Uterus (tissue), 4 donors: ENCODE measurements around the gene C10orf62. TPM values are rescaled to one million over a fixed set of nuclear protein-coding genes. Genes with fewer than 3 reads are reported as not detected.

Source experiments
- DNase-seq, 2 donors: peaks; one replicate each; pipeline ENCODE4 v3.0.0-alpha.2; 2019 to 2020
- H3K27ac ChIP-seq, 2 donors: fragments of 200-600 bp; sonication (generic); 1 replicate in 1 of 2; 2 replicates in 1 of 2; pipeline ENCODE4 v1.5.1; 2016 to 2018
- H3K27me3 ChIP-seq, 2 donors: fragments of 200-600 bp; sonication (generic); one replicate each; pipeline ENCODE4 v1.5.1; 2018 to 2019; ENCODE audit warnings: control low read depth in 1 of 2
- H3K36me3 ChIP-seq, 2 donors: fragments of 200-600 bp; sonication (generic); one replicate each; pipeline ENCODE4 v1.5.1; 2019; ENCODE audit warnings: control low read depth in 1 of 2
- H3K4me1 ChIP-seq, 2 donors: fragments of 200-600 bp; sonication (generic); one replicate each; pipeline ENCODE4 v1.5.1; 2018 to 2019; ENCODE audit warnings: control low read depth in 1 of 2
- H3K4me3 ChIP-seq, 2 donors: fragments of 200-600 bp; sonication (generic); 1 replicate in 1 of 2; 2 replicates in 1 of 2; pipeline ENCODE4 v1.5.1; 2018 to 2019; ENCODE audit warnings: mild to moderate bottlenecking in 1 of 2
- H3K9me3 ChIP-seq, 2 donors: fragments of 200-600 bp; sonication (generic); one replicate each; pipeline ENCODE4 v1.5.1; 2019; ENCODE audit warnings: control low read depth in 1 of 2
- POLR2A ChIP-seq, 2 donors: fragments of 450-650 bp; IDR thresholded peaks; one replicate each; pipeline ENCODE4 v1.6.1; 2016; ENCODE audit warnings: antibody characterized with exemption in 2 of 2, mild to moderate bottlenecking in 1 of 2, moderate library complexity in 1 of 2
- intact Hi-C: fragments of 100-400 bp; cut with DNase I; formaldehyde crosslinking; loops from one replicate; pipeline ENCODE4 v1.15.1; 2023; ENCODE audit warnings: low total_unique reads
- total RNA-seq, 4 donors: library from RNA; depleted of rRNA in 3 of 4; stranded (reverse); fragments of >200 nt in 3 of 4; gene quantifications; one replicate each; pipeline versions ENCODE4 v1.1.0 to v1.2.4, GENCODE V29; 2014 to 2023
- TF ChIP-seq, protein P1 (sequence below), 4 experiments: fragments of 200-600 bp in 2 of 4; fragments of 450-650 bp in 2 of 4; sonication (generic) in 2 of 4; IDR thresholded peaks; one replicate each; pipeline ENCODE4 v1.5.1; 2016 to 2019; ENCODE audit warnings: antibody characterized with exemption in 4 of 4, mild to moderate bottlenecking in 2 of 4, moderate library complexity in 1 of 4
- donor health status: DM: yes; HTN: yes; CAD: no.

C10orf62 gene
- total RNA-seq, 4 donors from 2014 or later = not detected

DNA sequence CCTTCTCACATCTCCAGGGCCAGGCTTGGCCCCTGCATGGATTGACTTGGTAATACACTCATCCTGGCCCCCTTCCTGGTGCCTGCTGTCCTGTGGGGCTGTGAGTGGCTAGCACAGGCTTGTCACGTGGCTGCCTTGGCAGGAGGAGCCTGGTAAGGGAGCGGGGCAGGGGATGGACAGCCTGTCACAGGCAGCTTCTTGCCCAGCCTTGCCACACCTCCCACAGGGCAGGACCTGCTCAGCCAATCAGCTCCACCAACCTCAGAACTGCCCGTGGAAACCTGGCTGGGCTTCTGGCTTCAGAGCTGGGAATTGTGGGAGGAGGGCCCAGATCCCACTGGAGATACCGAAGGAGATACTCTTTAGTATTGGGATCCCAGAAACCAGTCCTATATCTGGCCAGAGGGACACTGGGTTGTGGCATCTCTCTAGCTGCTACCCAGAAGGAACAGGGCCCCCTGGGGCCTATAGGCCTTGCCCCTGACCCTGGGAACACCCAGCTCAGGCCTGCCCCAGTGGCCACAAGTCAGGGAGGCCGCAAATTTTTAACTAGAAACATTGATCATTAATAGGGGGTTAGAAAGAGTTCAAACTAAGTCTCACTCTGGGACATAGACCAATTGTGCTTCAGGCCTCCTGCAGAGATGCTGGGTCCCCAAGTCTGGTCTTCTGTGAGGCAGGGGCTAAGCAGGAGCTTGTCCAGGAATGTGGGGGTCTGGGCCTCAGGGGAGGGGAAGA, 5.3 kb upstream of the C10orf62 start, which contains the start of gene HOGA1:
Gene HOGA1 (plus strand): TSS at position 330 of the 738 bp plus-strand sequence. CDS start 315 bp downstream, at position 645.
- Histone ChIP-seq H3K27ac (peak within 1 kb of the TSS in 1 of 2 donors; percentile 48), H3K4me3 (no peak within 1 kb of the TSS), H3K27me3 (no peaks in the 10 kb centered on the region), H3K4me1 (no peaks in the 10 kb centered on the region), H3K36me3 (no peaks in the 10 kb centered on the region), H3K9me3 (no peaks in the 10 kb centered on the region)
- intact Hi-C loops = no loop called here
- DNase-seq = peak; percentile 51
- TF ChIP-seq POLR2A (IDR thresholded peaks at IDR 0.05) = no peak
- TF ChIP-seq, protein P1, sequence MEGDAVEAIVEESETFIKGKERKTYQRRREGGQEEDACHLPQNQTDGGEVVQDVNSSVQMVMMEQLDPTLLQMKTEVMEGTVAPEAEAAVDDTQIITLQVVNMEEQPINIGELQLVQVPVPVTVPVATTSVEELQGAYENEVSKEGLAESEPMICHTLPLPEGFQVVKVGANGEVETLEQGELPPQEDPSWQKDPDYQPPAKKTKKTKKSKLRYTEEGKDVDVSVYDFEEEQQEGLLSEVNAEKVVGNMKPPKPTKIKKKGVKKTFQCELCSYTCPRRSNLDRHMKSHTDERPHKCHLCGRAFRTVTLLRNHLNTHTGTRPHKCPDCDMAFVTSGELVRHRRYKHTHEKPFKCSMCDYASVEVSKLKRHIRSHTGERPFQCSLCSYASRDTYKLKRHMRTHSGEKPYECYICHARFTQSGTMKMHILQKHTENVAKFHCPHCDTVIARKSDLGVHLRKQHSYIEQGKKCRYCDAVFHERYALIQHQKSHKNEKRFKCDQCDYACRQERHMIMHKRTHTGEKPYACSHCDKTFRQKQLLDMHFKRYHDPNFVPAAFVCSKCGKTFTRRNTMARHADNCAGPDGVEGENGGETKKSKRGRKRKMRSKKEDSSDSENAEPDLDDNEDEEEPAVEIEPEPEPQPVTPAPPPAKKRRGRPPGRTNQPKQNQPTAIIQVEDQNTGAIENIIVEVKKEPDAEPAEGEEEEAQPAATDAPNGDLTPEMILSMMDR (IDR thresholded peaks at IDR 0.05) = no peak

DNA sequence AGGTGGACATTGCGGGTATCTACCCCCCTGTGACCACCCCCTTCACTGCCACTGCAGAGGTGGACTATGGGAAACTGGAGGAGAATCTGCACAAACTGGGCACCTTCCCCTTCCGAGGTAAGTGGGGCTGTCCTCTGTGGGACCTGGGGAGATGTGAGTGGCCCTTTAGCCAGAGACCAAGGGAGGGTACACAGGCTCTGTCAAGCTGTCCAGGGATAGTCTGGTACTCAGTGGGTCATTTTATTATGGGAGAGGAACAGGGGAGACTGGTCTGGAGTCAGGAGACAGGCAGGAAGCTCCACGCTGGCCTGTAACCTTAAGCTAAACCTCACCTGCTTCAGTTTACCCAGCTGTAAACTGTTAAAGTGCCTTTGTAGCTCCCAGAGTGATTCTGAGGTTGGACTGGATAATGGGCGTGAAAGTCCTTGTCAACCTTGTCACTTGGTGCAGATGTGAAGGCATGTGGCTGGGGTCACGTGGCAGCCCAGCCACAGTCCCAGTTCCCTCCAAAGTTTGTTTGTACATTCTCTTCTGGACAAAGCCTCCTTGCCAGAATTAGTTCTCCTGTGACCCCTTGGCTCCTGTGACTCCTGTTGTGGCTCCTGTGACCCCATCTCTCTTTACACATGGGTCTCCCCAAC, 4.6 kb upstream of the C10orf62 start:
- no peak for DNase-seq
- no peak overlapping the region for H3K4me3 ChIP-seq
- no peaks in the 10 kb centered on the region for H3K9me3 ChIP-seq
- intact Hi-C loops = no loop called here
- no peak for TF ChIP-seq POLR2A (IDR thresholded peaks at IDR 0.05)
- TF ChIP-seq, protein P1 (IDR thresholded peaks at IDR 0.05) = no peak
- no peaks in the 10 kb centered on the region for H3K36me3 ChIP-seq
- no peaks in the 10 kb centered on the region for H3K27me3 ChIP-seq
- no peak overlapping the region for H3K27ac ChIP-seq
- no peaks in the 10 kb centered on the region for H3K4me1 ChIP-seq

DNA sequence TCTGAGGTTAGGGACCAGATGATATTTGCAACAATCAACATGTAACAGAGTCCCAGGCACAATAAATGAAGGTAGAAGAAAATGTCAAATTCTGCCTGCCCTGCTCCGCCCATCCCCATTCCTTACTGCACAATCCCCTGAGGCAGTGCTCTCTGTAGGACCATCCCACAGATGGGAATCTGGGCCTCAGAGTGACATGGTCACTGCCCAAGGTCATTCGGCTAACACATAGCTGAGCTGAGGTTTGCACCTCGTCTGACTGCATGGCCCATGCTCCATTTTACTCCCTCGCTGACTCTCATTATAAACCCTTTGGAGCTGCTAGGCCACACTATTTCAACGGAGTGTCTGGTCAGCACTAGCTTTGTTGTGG, 4.1 kb upstream of the C10orf62 start:
- Histone ChIP-seq H3K27ac (no peak overlapping the region), H3K4me3 (no peak overlapping the region), H3K9me3 (no peaks in the 10 kb centered on the region), H3K36me3 (no peaks in the 10 kb centered on the region), H3K4me1 (no peaks in the 10 kb centered on the region), H3K27me3 (no peaks in the 10 kb centered on the region)
- intact Hi-C loops = no loop called here
- DNase-seq = no peak
- TF ChIP-seq, protein P1 (IDR thresholded peaks at IDR 0.05) = no peak
- TF ChIP-seq POLR2A (IDR thresholded peaks at IDR 0.05) = no peak

DNA sequence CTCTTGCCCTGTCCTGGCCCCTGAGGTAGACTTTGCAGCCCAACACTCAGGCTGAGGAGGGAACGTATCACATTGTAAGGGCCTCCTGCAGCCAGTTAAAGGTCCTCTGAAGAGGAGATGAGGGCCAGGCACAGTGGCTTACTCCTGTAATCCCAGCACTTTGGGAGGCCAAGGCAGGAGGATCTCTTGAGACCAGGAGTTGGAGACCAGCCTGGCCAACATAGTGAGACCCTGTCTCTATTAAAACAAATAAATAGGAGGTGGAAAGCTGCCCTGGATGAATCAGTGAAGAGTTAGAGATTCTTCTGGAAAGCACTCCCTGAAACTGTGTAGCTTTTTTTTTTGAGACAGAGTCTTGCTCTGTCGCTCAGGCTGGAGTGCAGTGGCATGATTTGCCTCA, 2.3 kb upstream of the C10orf62 start:
- Histone ChIP-seq H3K9me3 (no peaks in the 10 kb centered on the region), H3K27me3 (no peaks in the 10 kb centered on the region), H3K36me3 (no peaks in the 10 kb centered on the region), H3K4me1 (no peaks in the 10 kb centered on the region), H3K27ac (no peak overlapping the region), H3K4me3 (no peak overlapping the region)
- TF ChIP-seq, protein P1 (IDR thresholded peaks at IDR 0.05) = no peak
- no peak for TF ChIP-seq POLR2A (IDR thresholded peaks at IDR 0.05)
- DNase-seq = no peak
- intact Hi-C loops = no loop called here

DNA sequence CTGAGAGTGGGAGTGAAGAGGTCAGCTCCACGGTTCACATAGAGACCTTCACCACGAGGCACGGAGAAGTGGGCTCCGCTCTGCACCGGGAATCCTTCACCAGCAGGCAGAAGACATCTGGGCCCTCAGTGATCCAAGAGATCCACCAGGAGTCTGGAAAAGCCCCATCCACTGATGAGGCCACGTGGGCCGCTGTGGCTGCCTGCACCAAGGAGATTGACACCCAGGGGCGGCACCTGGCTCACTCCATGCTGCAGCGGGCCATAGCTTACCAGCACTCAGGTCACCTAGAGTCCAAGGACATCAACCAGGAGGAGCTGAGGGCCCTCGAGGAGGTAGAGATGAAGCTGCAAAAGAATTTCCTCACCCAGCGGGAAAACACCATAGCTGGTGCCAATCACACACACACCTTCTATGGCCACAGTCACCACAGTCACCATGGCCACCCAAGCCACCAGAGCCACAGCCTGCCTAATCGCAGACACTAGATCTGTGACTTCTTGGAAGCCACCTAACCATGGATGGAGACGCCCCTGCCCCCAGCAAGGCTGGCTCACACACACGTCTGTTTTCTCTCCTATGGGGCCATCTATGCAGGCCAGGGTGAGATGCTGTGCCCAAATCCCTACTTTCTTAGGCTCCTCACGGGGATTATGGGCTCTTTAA, 694 bp downstream of the C10orf62 start:
- no peak for DNase-seq
- no peak overlapping the region for H3K27ac ChIP-seq
- no peak for TF ChIP-seq POLR2A (IDR thresholded peaks at IDR 0.05)
- TF ChIP-seq, protein P1 (IDR thresholded peaks at IDR 0.05) = no peak
- no peak overlapping the region for H3K4me3 ChIP-seq
- H3K36me3 ChIP-seq = no peaks in the 10 kb centered on the region
- no peaks in the 10 kb centered on the region for H3K27me3 ChIP-seq
- no peaks in the 10 kb centered on the region for H3K9me3 ChIP-seq
- H3K4me1 ChIP-seq = no peaks in the 10 kb centered on the region
- intact Hi-C loops = no loop called here
